ENCODE data around the gene TMEM144.

Gene TMEM144

GRCh38 chr4:158302076-158302866, 92.0 kb downstream of the TMEM144 start:
- DNase-seq, result no peak

DNA sequence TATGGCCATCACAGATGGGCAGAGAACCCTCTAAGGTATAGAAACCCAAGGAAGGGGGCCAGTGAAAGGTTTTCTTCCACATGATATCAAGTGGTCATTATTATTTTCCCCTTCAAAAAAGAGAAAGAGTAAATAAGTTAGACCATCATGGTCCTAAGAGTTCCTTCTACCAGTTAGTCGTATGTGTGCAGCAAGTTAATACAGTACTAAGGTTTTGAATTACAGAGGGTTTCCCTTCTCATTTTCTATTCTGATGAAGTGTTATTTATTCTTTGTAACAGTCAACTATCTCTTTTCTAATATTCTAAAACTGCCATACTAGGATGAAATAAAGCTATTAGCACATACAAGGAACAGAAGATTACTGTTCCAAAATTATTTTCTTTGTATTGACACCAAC, 94.4 kb downstream of the TMEM144 start:
- DNase-seq, result no peak
